ENCODE data around the gene SPINK4. TPM values are rescaled to one million over a fixed set of nuclear protein-coding genes. Genes with fewer than 3 reads are reported as not detected.
A peak's percentile ranks its signal among the peaks of the same experiment; 100 is the strongest.

Gene SPINK4
- total RNA-seq, 1 donor from 2014 or later = not detected

GRCh38 chr9:33285502-33285901 lies 45.5 kb downstream of the SPINK4 start:
- TF ChIP-seq, protein P1, sequence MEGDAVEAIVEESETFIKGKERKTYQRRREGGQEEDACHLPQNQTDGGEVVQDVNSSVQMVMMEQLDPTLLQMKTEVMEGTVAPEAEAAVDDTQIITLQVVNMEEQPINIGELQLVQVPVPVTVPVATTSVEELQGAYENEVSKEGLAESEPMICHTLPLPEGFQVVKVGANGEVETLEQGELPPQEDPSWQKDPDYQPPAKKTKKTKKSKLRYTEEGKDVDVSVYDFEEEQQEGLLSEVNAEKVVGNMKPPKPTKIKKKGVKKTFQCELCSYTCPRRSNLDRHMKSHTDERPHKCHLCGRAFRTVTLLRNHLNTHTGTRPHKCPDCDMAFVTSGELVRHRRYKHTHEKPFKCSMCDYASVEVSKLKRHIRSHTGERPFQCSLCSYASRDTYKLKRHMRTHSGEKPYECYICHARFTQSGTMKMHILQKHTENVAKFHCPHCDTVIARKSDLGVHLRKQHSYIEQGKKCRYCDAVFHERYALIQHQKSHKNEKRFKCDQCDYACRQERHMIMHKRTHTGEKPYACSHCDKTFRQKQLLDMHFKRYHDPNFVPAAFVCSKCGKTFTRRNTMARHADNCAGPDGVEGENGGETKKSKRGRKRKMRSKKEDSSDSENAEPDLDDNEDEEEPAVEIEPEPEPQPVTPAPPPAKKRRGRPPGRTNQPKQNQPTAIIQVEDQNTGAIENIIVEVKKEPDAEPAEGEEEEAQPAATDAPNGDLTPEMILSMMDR (IDR thresholded peaks at IDR 0.05; ENCODE audit: partially characterized antibody, unreplicated experiment) = no peak
- peaks cover 8% of the 10 kb centered on the region for H3K9me3 Mint-ChIP-seq (ENCODE audit: unreplicated experiment)
- H3K27me3 Mint-ChIP-seq (ENCODE audit: unreplicated experiment) = peaks cover 5% of the 10 kb centered on the region
- no peak overlapping the region for H3K27ac Mint-ChIP-seq (ENCODE audit: unreplicated experiment)
- H3K36me3 Mint-ChIP-seq (ENCODE audit: unreplicated experiment) = no peaks in the 10 kb centered on the region
- no peaks in the 10 kb centered on the region for H3K4me1 Mint-ChIP-seq (ENCODE audit: low read depth, unreplicated experiment)
- DNase-seq = no peak
- H3K4me3 Mint-ChIP-seq (ENCODE audit: unreplicated experiment) = no peak overlapping the region

GRCh38 chr9:33287087-33287490 lies 47.1 kb downstream of the SPINK4 start:
- Mint-ChIP-seq H3K36me3 (ENCODE audit: unreplicated experiment) (no peaks in the 10 kb centered on the region), H3K27ac (ENCODE audit: unreplicated experiment) (no peak overlapping the region), H3K4me1 (ENCODE audit: low read depth, unreplicated experiment) (peaks cover 2% of the 10 kb centered on the region), H3K9me3 (ENCODE audit: unreplicated experiment) (peaks cover 10% of the 10 kb centered on the region), H3K27me3 (ENCODE audit: unreplicated experiment) (peaks cover 8% of the 10 kb centered on the region), H3K4me3 (ENCODE audit: unreplicated experiment) (no peak overlapping the region)
- no peak for DNase-seq
- TF ChIP-seq, protein P1 (IDR thresholded peaks at IDR 0.05; ENCODE audit: partially characterized antibody, unreplicated experiment) = no peak

DNA sequence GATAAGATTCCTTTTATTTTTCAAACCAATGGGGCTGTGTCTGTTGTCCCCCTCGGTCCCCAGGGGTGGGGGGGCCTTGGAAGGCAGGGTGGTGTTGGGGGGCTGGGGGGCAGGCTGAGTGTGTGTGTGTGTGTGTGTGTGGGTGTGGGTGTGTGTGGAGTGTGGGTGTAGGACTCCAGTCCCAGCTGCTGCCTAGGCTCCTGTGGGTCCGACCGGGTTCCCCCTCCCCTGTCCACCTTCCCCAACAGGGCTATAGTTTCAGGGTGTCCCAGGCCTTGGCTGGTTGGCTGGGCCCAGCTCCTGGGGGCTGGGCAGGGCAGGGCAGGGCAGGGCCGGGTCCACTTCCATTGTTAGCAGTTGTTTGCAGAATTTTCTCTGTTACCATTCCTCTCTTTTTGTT lies 48.3 kb downstream of the SPINK4 start:
- TF ChIP-seq, protein P1 (IDR thresholded peaks at IDR 0.05; ENCODE audit: partially characterized antibody, unreplicated experiment) = no peak
- Mint-ChIP-seq H3K36me3 (ENCODE audit: unreplicated experiment) (no peaks in the 10 kb centered on the region), H3K9me3 (ENCODE audit: unreplicated experiment) (peaks cover 12% of the 10 kb centered on the region), H3K27ac (ENCODE audit: unreplicated experiment) (no peak overlapping the region), H3K4me1 (ENCODE audit: low read depth, unreplicated experiment) (peaks cover 5% of the 10 kb centered on the region), H3K27me3 (ENCODE audit: unreplicated experiment) (peaks cover 8% of the 10 kb centered on the region), H3K4me3 (ENCODE audit: unreplicated experiment) (no peak overlapping the region)
- DNase-seq = peak; percentile 14

DNA sequence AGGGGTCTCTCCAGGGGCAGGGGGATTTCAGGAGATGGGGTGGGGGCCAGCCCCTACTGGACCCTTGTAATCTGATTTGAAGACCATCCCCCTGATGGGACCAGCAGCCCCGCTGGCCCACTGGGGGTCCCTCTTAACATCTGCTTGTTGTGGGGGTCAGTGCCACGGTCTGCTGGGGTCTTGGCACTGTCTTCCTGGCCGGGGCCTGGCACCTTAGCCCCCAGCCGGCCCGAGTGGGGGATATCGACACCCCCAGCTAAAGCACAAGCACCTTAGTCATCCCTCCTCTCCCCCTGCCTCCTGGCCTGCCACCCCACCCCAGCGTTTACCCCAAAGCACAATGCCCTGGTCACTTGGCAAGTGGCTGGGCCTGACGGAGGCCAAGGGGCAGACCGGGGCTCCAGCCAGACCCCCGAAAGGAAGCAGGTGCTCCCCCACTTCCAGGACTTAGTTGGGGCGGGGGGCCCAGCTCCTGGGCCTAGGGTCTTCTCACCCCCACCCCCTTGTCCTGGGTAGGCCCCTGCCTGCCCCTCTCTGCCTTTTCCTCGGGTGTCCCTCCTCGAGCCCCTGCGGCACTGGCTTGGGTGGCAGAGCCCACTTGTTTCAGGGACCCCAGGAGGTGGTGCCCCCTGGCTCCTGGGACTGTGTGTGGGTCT lies 49.0 kb downstream of the SPINK4 start:
- DNase-seq = peak; percentile 15
- TF ChIP-seq, protein P1 (IDR thresholded peaks at IDR 0.05; ENCODE audit: partially characterized antibody, unreplicated experiment) = no peak
- Mint-ChIP-seq H3K27me3 (ENCODE audit: unreplicated experiment) (peaks cover 8% of the 10 kb centered on the region), H3K27ac (ENCODE audit: unreplicated experiment) (no peak overlapping the region), H3K4me1 (ENCODE audit: low read depth, unreplicated experiment) (peaks cover 5% of the 10 kb centered on the region), H3K36me3 (ENCODE audit: unreplicated experiment) (no peaks in the 10 kb centered on the region), H3K9me3 (ENCODE audit: unreplicated experiment) (peaks cover 12% of the 10 kb centered on the region), H3K4me3 (ENCODE audit: unreplicated experiment) (no peak overlapping the region)

DNA sequence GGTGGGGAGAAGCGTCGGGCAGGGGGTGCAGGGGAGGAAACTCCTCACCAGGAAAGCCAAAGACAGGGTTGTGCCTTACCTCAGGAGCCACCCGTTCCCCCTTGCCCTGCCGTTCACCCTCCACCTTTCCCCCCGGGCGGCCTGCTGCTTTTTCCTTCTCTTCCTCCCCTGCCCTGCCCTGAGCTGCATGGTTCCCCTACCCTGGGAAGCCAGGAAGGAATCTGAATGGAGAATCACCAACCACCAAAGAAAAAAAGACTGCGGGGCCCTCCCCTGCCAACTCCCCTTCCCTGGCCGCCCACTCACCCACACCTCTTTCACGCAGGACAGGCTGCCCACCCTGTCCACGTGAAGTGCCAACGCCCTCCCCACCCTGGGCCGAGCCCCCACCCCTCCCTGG lies 49.5 kb downstream of the SPINK4 start:
- peak; percentile 14 for DNase-seq
- Mint-ChIP-seq H3K4me3 (ENCODE audit: unreplicated experiment) (peak overlapping the region; percentile 98), H3K9me3 (ENCODE audit: unreplicated experiment) (peaks cover 12% of the 10 kb centered on the region), H3K36me3 (ENCODE audit: unreplicated experiment) (no peaks in the 10 kb centered on the region), H3K4me1 (ENCODE audit: low read depth, unreplicated experiment) (peaks cover 5% of the 10 kb centered on the region), H3K27me3 (ENCODE audit: unreplicated experiment) (peaks cover 8% of the 10 kb centered on the region), H3K27ac (ENCODE audit: unreplicated experiment) (peak overlapping the region; percentile 88)
- TF ChIP-seq, protein P1 (IDR thresholded peaks at IDR 0.05; ENCODE audit: partially characterized antibody, unreplicated experiment) = no peak

Measured in glutamatergic neuron (in vitro differentiated cells).